ENCODE data around the gene SSR2. TPM values are rescaled to one million over a fixed set of nuclear protein-coding genes. Genes with fewer than 3 reads are reported as not detected.

SSR2 gene
- total and polyA plus RNA-seq, 8 donors: 67.1 to 354 (median 232) TPM

DNA sequence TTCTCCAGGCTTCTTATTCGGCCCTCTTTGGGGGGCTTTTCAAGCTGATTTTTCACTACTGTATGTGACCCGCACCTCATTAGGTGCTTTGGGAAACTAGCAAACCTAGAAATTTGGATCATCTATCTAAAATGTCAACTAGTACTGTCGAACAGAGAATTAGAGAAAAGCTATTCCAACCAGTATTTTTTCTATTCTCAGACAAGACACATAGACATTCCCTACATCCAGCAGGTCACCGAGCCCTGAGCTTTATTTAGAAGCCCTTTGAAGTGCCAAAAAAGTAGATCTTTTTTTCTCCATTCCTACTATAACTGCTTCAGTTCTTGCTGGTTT, 310 bp upstream of the SSR2 start:
- WGBS, 5 donors: 2 to 6% (median 5%) methylated on average over 4 of the region's 4 CpGs
- intact Hi-C loops (cut with DNase I; ENCODE audit: low total_unique reads): no loop called here
- TF ChIP-seq, protein P1, sequence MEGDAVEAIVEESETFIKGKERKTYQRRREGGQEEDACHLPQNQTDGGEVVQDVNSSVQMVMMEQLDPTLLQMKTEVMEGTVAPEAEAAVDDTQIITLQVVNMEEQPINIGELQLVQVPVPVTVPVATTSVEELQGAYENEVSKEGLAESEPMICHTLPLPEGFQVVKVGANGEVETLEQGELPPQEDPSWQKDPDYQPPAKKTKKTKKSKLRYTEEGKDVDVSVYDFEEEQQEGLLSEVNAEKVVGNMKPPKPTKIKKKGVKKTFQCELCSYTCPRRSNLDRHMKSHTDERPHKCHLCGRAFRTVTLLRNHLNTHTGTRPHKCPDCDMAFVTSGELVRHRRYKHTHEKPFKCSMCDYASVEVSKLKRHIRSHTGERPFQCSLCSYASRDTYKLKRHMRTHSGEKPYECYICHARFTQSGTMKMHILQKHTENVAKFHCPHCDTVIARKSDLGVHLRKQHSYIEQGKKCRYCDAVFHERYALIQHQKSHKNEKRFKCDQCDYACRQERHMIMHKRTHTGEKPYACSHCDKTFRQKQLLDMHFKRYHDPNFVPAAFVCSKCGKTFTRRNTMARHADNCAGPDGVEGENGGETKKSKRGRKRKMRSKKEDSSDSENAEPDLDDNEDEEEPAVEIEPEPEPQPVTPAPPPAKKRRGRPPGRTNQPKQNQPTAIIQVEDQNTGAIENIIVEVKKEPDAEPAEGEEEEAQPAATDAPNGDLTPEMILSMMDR (IDR thresholded peaks at IDR 0.05): no peak
- TF ChIP-seq EP300 (IDR thresholded peaks at IDR 0.05) (no peak), POLR2AphosphoS5 (IDR thresholded peaks at IDR 0.05) (no peak), POLR2A (IDR thresholded peaks at IDR 0.05) (no peak)
- Histone ChIP-seq H3K36me3 (peaks cover 10 to 35% (median 30%) of the 10 kb centered on the region in 4 donors), H3K4me1 (peaks cover 13 to 34% (median 27%) of the 10 kb centered on the region in 4 donors), H3K27me3 (no peaks in the 10 kb centered on the region), H3K27ac (peak overlapping the region in 4 of 5 donors; percentile 93 to 97 (median 94)), H3K9me3 (no peaks in the 10 kb centered on the region), H3K4me3 (peak overlapping the region; percentile 84 to 90 (median 88))
- DNase-seq: no peak

DNA sequence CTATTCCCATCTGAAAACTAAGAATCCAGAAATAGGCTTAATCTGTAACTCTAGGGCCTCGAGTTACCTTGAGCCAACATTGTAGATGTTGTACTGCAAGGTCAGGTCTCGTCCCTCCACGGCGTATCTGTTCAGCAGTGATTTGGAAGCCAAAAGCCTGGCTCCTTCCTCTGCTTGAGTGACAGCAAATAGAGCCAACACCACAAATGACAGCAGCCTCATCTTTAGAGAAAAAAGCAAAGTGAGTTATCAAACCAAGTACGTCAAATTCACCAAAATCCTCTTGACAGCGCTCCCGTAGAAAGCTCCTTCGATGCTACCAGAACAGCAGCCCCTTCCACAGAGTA, 832 bp downstream of the SSR2 start:
- Histone ChIP-seq H3K27ac (peak overlapping the region; percentile 92 to 97 (median 93)), H3K27me3 (no peaks in the 10 kb centered on the region), H3K36me3 (peaks cover 13 to 46% (median 39%) of the 10 kb centered on the region in 4 donors), H3K9me3 (no peaks in the 10 kb centered on the region), H3K4me1 (peaks cover 13 to 28% (median 25%) of the 10 kb centered on the region in 4 donors), H3K4me3 (peak overlapping the region; percentile 84 to 90 (median 88))
- intact Hi-C loops (cut with DNase I; ENCODE audit: low total_unique reads): no loop called here
- 21 to 36% (median 28%) methylated on average over 5 to 8 of the region's 8 CpGs for WGBS, 5 donors
- TF ChIP-seq POLR2A (IDR thresholded peaks at IDR 0.05): no peak
- no peak for TF ChIP-seq EP300 (IDR thresholded peaks at IDR 0.05)
- TF ChIP-seq, protein P1 (IDR thresholded peaks at IDR 0.05): no peak
- no peak for TF ChIP-seq POLR2AphosphoS5 (IDR thresholded peaks at IDR 0.05)
- no peak for DNase-seq

- H3K36me3 ChIP-seq: peaks cover 63 to 97% (median 90%) of the 10 kb centered on the region in 4 donors
- TF ChIP-seq, protein P1 (IDR thresholded peaks at IDR 0.05): no peak
- TF ChIP-seq POLR2AphosphoS5 (IDR thresholded peaks at IDR 0.05) (no peak), EP300 (IDR thresholded peaks at IDR 0.05) (no peak), POLR2A (IDR thresholded peaks at IDR 0.05) (no peak)
- intact Hi-C loops (cut with DNase I; ENCODE audit: low total_unique reads): no loop called here
- H3K27me3 ChIP-seq: no peaks in the 10 kb centered on the region
- H3K9me3 ChIP-seq: no peaks in the 10 kb centered on the region
- H3K4me1 ChIP-seq: peaks cover 5 to 17% (median 13%) of the 10 kb centered on the region in 4 donors
- H3K27ac ChIP-seq: no peak overlapping the region
- H3K4me3 ChIP-seq: no peak overlapping the region
- 79 to 91% (median 89%) methylated on average over 7 of the region's 7 CpGs for WGBS, 5 donors
- DNase-seq: no peak
Observed at GRCh38 chr1:156014829-156015228, 5.9 kb downstream of the SSR2 start.

DNA sequence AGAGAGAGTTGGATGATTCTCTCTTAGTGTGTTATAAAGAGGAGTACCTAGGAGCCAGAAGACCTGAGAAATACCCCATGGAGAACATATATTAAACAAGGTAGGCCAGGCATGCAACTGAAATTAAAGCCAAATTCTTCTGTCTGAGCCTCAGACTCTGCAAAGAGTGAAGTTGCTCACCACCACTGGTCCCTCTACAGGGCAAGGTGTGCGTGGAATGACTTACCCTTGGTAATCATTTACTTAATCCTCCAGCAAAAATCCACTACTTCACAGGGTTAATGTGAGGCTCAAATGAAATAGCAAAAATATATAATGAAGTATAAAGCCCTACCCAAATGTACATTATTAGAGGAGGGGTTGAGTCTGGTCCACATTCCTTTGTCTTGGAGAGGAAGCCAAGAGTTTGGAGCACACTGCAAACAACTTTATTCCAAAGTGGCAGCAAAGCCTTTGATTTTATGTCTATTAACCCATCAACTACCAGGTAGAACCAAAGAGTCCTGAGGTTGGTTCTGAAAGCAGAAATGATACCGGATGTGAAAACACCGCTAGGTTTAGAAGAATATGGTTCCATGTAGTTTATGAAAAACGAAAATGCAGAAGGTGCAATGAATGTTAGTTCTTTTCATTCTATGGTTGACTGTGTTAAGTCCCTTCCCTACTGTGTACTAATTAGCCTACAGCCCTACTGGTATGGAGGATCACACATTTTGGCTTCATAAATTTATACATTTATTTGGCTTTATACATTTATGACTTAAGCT, 8.5 kb downstream of the SSR2 start:
- 69 to 88% (median 79%) methylated on average over 4 of the region's 4 CpGs for WGBS, 5 donors
- no peak for TF ChIP-seq POLR2A (IDR thresholded peaks at IDR 0.05)
- TF ChIP-seq EP300 (IDR thresholded peaks at IDR 0.05): no peak
- TF ChIP-seq, protein P1 (IDR thresholded peaks at IDR 0.05): no peak
- no peak for TF ChIP-seq POLR2AphosphoS5 (IDR thresholded peaks at IDR 0.05)

More for the DNA sequence above, 8.5 kb downstream of the SSR2 start:
- Histone ChIP-seq H3K4me1 (peaks cover 0 to 11% (median 4%) of the 10 kb centered on the region in 4 donors), H3K27ac (no peak overlapping the region), H3K36me3 (peaks cover 67 to 96% (median 95%) of the 10 kb centered on the region in 4 donors), H3K9me3 (no peaks in the 10 kb centered on the region), H3K4me3 (no peak overlapping the region), H3K27me3 (no peaks in the 10 kb centered on the region)
- intact Hi-C loops (cut with DNase I; ENCODE audit: low total_unique reads): no loop called here
- no peak for DNase-seq
